ENCODE measurements around the gene VPS4B.
A peak's percentile ranks its signal among the peaks of the same experiment; 100 is the strongest.

The VPS4B gene

DNA sequence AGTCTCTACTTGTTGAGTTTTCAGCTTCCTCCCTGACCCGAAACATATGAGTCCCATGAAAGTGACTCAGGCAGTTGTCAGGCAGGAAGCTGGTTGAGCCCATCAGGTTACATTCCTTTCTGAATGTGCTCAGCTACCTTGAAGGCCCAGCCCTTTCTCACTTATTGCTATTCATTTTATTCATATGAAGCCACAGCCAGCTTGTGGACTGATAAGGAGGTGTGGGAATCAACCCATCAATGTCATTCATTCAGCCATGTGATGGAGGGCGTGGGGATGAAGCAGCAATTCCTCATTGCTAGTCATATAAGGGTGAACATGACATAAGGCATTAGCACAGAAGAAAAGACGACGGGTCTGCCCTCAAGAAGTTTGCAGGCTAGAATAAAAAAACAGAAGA is 5.3 kb upstream of the VPS4B start:
- peak in 1 of 2 experiments; percentile 29 for DNase-seq

GRCh38 chr18:63422864-63423304 is 608 bp upstream of the VPS4B start:
- no peak for DNase-seq

- DNase-seq, result no peak
Measured at GRCh38 chr18:63421514-63421913, 762 bp downstream of the VPS4B start.

DNA sequence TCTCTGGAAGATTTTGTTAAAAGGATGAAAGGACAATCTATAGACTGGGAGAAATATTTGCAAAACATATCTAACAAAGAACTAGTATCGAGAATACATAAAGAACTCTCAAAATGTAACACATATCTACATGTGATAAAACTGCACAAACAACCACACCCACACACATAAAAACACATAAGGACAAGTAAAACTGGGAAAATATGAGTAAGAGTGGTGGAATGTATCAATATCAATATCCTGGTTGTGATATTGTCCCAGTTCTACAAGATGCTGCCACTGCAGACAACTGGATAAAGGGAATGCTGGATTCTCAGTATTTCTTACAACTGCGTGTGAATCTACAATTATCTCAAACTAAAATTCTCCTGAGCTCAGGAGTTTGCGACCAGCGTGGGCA is 9.3 kb downstream of the VPS4B start:
- no peak for DNase-seq

DNA sequence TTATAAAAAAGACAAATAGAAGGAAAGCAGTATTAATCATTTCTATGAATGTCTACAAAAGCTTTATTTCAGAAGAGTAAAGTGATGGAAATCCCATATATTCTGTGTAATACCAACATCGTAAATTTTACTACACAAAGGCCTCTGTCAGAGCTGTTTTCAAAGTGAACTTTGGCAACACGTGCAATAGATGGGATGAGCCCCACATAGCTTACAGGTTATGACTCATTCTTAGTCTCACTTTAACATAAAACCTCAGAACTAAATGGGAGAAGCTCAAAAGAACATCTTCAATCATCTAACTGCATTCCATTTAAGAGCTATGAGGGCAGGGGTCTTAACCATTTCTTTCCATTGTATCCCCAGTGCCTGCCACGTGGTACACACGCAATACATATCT is 11.5 kb downstream of the VPS4B start:
- DNase-seq, result no peak

DNA sequence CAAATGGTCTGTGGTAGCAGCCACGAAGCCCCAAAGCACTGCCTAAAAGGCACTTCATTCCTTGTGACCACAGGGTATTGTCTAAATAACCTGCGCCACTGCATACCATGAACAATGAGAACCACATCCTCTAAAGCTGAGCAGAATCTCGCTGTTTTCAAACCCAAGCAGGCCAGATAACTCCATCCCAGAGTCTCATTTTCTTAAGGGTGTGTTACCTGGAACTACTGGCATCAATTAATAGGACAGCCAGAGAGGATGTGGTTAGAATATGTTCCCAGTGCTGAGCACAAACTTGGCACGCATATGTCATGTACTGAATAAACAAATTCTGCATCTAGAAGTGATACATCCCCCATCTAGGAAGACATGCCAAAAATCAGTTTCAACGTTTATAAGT is 13.0 kb downstream of the VPS4B start:
- no peak for DNase-seq

DNA sequence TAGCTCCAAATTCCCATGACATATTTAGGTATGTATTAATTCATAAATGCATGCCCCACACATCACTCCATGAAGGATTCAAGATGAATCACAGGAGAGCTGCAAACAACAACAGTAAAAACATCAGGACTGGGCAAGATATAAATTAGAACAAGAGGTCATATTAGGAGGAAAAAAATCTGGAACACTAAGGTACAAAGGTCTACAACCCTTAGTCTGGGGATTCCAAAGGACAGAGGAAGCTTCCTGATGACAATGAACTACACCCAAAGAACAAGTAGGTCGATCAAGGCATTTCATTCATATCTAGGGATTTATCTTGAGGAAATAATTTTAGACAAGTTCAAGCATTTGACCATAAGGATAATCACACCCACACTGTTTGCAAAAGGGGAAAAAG is 14.5 kb downstream of the VPS4B start:
- no peak for DNase-seq

DNA sequence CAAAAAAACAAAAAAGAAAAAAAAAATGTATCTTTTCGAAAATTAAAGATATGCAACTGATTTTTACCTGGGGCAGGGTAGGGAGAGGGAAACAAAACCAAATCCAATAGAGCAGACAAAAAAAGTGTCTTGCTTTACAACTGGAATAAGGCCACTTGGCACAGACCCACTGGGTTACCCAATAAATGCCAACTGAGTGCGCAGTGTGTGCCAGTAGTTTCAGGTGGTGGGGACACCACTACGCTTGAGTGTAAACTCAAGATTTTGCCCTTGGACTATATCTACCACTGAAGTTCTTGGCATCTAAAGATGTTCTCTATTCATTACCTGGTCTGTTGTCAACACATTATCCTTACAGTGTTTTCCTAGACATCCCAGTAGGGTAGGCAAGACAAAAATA is 16.3 kb downstream of the VPS4B start:
- DNase-seq, result no peak

DNA sequence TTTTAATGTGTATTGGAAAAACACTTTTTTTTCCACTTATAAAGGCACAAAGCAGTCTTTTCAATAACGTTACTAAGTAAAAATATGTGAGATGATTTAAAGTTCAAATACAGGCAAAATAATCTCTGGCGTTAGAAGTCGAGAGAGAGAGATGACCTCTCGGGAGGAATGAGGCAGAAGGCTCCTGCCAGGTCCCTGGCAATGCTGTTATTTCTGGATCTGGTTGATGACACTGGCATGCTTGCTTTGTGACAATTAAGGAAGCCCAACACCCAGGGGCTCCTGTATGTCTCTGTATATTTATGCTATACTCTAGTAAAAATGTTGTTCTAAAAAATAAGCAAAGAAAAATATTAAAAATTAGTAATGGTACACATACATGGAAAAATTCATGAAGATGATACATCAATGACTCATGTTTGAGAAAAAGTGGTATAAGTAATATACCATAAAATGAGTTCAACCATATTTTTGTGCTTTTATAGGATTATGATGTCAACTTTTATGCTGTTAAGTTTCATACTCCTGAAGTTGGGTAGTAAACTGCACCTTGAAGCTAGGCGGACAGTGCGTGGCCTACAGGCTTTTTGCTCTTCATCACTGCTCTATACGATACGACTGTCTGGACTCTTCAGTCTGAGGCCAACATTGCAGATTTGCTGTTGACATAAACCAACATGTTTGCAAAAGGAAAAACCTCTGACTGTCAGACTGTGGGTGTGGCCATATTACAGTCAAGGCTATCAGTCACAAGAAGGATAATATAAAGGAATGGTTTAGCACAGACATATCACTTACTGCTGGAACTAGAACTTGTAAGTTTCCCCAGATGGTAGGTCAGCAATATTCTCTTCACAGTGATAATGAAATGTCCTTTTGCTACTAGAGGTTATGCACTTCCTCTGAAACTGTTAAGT is 19.8 kb downstream of the VPS4B start:
- DNase-seq, result no peak

DNA sequence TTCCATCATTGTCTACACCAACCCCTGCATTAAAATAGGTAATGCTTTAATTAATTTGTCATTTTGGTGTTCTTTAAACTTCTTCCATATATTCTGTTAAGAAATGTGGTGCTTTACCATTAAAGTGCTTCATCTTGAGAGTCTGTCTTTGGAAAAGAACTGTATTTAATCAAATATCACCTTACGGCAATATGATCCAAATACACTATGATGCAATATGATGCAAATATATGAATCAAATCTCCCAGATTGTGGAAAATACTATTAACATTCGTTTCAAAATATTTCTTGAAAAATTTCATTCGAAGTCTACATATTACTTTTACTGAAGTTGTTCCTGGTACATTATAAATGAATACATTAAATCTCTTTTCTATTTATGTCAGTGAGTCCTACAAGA is 23.0 kb downstream of the VPS4B start:
- no peak for DNase-seq

DNA sequence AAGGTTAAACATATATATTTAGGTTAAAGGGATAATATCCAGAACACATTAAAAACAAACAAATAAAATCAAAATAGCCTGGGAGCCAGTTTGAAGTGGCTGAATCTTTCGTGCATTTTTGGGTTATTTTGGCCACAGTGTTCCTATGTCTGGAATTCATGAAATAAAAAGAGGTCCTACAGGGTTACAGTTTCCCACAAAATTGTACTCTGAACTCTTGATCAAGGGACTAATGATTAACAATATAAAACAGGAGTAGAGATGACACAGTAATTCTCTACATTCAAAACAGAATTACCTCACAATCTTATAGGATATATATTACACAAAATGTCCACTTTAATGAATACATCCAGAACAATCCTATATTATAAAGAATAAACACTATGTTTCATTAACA is 24.9 kb downstream of the VPS4B start:
- DNase-seq, result no peak

GRCh38 chr18:63395503-63395902 is 26.8 kb downstream of the VPS4B start:
- no peak for DNase-seq

- DNase-seq, result no peak
Measured at GRCh38 chr18:63394954-63395353, 27.3 kb downstream of the VPS4B start.

DNA sequence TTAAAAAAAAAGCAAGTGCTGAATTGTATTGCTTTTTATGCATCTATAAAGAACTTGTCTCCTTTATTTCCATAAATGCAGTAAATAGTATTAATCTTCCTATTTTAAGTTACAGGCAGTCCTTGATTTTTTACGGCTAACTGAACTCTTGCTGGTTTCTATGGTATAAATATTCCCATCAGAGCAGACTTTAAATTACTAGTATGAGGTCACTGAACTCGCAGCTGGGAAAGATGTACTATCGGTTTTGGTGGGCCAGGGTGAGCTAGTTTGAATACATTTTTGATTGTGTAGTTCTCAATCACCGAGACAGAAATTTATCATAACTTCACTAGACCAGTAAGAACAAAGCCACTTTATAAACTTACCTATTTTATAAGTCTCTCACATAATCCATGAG is 34.4 kb downstream of the VPS4B start:
- no peak for DNase-seq

DNA sequence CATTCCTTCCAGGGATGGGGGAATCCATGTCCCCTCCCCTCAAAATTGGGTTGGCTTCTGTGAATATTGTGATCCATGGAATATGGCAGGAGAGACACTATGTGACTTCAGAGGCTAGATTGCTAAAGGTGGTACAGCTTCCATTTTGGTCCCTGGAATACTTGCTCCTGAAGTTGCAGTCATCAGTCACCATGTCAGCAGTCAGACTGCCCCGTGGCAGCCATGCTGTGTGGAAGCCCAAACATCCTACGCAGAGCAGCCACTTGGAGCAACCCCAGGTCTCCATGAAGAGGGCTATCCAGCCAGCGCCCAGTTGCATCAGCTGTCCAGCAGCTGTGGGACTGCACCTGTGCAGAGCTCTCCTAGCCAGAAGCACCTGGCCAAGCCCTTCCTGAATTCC is 39.4 kb downstream of the VPS4B start:
- no peak for DNase-seq

DNA sequence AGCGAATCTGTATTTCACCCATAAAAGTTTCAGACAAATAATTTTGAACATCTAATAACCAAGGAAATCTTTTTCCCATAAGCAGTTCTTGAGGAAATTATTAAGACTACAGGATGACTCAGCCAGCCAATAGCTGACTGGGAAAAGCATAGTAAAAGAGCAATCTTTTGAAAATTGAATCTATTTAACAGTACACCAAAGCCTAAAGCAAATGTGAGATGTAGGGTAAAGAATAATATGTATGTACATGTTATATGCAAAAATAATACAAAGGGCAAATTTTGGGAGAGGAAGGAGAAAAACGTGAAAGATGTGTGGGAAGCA is 42.7 kb downstream of the VPS4B start:
- no peak for DNase-seq

GRCh38 chr18:63378919-63379638 is 43.2 kb downstream of the VPS4B start:
- DNase-seq, result no peak

GRCh38 chr18:63377275-63377980 is 44.8 kb downstream of the VPS4B start:
- DNase-seq, result no peak

DNA sequence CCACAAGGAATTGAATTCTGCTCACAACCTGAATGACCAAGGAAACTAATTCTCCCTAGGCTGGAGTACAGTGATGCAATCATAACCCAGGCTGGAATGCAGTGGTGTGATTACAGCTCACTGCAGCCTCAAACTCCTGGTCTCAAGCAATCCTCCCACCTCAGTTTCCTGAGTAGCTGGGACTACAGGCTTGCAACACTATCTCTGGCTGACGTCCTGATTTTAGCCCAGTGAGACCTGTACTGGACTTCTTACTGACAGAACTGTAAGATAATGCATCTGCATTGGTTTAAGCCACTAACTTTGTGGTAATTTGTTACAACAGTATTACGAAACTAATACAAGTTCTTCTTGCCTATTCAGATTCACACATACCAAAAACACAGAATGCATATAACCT is 45.7 kb downstream of the VPS4B start:
- no peak for DNase-seq

DNA sequence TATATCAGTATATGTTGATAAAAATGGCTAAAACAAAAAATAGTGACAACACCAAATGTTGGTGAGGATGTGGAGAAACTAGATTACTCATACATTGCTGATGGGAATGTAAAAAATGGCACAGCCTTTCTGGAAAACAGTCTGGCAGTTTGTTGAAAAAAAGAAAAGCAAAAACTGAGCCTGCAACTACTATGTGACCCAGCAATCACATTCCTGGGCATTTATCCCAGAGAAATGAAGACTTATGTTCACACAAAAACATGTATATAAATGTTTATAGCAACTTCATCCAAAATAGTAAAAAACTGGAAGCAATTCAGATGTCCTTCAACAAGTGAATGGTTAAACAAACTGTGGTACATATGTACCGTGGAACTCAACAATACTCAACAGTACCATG is 47.7 kb downstream of the VPS4B start:
- no peak for DNase-seq

GRCh38 chr18:63373161-63373560 is 49.1 kb downstream of the VPS4B start:
- no peak for DNase-seq

GRCh38 chr18:63368611-63369010 is 53.7 kb downstream of the VPS4B start:
- DNase-seq, result no peak

DNA sequence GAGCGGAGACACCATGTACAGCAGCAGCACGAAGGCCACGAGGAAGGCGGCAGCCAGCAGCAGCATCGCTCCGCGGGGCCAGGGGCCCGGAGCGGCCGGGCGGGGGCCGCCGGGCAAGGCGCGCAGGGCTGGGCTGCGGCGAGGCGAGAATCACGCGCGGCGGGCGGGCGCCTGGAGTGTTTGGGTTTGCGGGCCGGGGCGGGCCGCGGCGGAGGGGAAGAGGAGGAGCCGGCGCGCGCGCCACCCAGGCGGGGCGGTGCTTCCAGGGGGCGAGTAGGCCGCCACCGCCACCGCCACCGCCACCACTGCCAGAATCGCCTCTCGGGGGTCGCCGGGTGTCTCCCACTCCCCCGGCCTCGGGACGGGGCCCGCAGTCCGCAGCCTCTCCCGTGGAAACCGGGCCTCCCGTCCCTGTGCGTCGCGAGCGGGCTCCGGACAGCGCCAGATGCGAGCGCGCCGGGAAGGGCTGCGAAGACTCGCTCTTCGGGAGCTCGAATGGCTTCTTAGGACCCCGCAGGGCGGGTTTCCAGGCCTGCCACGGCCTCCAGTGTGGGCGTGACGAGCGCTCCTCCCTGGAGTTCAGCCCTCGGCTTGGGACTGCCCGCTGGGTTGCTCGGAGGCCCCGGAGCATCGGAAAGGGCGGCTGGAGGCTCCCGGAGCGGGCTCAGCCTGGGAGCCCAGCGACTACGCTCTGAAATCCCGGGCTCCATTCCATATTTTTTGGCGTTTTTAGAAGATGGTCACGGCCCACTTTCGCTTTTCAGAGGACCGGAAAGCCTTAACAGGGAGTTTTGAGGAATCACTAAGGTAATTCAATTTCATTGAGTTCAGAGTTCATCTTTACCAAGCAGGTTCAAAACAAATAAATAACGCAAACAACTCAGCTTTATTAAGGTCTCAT is 55.0 kb downstream of the VPS4B start, which contains the start of gene KDSR:
Gene KDSR (minus strand): TSS at position 154 of the 901 bp plus-strand sequence. CDS start 88 bp downstream, at position 66.
- DNase-seq, result peak; percentile 88 to 90

Measured in activated T-cell treated with anti-CD3 and anti-CD28 coated beads, Interleukin-2, amount 50 U/mL, for 48 hours (primary cell).